HK-2 (cell line): ENCODE data around the gene KCNIP3.

Experiments
- DNase-seq: peaks from one replicate; pipeline ENCODE4 v3.0.0-alpha.2; 2018; ENCODE audit not compliant: unreplicated experiment

The KCNIP3 gene

DNA sequence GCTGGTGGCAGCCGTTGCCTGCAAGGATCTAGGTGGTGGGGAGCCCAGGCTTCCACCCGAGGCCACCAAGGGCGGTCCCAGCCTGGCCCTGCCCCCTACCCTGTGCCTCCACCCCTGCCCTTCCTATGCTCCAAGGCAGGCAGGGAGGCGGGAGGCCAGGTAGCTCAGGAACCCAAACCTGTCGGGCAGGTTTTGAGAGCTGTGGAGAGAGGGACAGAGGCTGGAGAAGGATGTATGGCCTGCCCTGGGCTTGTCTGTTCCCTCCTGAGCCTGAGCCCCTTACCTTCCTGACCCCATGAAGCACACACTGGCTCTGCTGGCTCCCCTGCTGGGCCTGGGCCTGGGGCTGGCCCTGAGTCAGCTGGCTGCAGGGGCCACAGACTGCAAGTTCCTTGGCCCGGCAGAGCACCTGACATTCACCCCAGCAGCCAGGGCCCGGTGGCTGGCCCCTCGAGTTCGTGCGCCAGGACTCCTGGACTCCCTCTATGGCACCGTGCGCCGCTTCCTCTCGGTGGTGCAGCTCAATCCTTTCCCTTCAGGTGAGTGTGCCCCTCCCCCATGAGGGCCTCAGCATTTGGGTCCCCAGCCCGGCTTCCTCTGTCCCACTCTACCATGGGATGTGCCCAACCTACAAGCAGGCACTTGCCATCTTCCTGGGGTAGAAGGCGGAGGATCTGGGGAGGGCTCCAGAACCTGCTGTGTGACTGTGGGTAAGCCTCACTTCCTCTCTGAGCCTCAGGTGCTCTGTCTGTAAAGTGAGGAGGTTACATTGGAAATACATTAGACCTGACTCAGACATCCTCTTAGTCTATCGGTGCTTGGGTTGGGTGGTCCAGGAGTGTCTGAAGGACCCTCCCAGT, 22.6 kb upstream of the KCNIP3 start, which contains the start of gene PROM2:
Gene PROM2, plus strand, starts transcription at position 159 of the 860 bp plus-strand sequence. Its CDS starts 137 bp downstream, at position 296.
- no peak for DNase-seq

DNA sequence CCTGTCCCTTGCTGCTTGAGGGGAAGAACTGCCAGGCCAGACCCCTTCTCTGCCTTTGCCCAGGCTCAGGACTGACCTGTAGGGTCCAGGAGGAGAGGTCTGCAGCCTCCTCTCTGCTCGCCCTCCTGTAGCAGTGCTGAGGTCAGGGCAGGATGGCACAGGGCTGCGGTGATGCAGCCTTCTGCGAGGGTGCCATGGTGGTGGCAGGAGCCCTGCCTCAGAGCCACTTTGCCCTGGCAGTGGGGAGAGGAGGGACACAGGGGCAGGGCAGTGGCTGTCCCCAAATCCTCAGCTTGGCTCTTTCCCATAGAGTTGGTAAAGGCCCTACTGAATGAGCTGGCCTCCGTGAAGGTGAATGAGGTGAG, 22.0 kb upstream of the KCNIP3 start:
- DNase-seq: no peak

DNA sequence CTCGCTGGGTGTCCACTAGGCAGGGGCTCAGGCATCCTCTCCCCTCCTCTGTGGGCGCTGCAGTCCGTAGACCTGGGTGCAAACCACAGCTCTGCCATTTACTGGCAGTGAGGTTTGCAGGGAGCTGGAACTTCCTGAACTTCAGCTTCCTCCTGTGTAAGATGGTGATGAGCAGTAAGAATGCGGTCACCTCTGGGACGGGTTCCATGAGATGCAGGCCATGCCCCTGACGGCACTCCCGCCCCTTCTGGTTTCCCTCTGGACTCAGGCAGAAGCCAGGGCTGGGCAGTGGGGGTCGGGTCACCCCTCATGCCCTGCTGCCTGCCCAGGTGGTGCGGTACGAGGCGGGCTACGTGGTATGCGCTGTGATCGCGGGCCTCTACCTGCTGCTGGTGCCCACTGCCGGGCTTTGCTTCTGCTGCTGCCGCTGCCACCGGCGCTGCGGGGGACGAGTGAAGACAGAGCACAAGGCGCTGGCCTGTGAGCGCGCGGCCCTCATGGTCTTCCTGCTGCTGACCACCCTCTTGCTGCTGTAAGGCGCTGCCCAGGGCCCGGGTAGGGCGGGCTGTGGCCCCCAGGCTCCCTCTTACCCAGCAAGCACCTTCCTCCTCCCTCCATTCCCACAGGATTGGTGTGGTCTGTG, 21.4 kb upstream of the KCNIP3 start:
- DNase-seq: no peak

DNA sequence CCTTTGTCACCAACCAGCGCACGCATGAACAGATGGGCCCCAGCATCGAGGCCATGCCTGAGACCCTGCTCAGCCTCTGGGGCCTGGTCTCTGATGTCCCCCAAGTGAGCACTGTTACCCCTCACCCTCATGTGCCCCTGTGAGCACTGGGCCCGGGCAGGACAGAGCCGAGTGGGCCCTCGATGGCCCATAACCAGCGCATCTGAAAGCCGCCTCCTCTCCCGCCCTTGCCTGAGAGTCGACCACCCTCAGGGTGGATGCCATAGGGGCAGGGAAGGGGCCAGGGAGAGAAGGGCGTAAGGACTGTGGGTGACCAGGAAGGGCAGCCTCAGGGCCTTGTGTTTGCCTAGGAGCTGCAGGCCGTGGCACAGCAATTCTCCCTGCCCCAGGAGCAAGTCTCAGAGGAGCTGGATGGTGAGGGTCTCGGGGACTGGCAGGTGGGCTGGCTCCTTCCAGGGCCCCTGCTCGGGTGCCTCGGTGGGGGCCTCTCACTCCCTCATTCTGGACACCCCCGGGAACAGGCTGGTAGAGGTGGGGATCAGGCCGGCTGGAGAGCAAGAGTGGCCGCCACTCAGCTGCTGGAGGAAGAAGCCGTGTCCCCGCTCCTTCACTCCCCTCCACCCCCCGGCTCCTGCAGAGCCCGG, 20.8 kb upstream of the KCNIP3 start:
- DNase-seq: no peak

DNA sequence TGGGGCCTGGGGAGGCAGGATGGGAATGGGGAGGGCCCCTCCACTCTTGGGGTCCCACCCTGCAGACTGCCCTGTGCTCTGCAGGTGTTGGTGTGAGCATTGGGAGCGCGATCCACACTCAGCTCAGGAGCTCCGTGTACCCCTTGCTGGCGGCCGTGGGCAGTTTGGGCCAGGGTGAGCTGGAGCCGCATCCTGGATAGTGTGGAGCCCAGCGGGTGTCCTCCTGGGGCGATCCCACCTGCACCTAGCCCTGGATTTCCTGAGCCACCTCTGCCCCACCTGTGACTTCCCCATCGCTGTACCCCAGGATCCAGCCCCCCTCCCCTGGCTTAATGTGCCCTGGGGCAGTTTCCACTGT, 20.3 kb upstream of the KCNIP3 start:
- no peak for DNase-seq

DNA sequence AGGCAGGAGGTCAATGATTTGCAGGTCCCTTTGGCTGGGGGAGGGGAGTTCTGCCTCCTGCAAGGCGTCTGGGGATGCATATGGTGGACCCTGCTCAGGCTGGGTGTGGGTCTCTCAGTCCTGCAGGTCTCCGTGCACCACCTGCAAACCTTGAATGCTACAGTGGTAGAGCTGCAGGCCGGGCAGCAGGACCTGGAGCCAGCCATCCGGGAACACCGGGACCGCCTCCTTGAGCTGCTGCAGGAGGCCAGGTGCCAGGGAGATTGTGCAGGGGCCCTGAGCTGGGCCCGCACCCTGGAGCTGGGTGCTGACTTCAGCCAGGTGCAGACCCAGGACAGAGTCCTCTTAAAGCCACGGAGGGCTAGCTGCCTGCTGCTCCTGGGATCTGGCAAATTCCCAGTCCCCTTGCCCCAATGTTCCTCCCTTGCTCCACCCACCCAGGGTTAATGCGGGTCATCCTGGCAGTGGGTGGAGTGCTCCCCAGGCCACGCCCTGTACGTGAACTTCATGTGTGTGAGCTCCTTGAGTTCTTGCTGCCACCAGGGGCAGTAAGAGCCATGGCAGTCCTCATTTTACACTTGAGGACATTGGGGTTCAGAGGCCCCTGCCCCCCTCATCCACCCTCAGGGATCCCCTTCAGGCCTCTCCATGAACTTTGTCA, 19.8 kb upstream of the KCNIP3 start:
- peak; percentile 25 for DNase-seq

DNA sequence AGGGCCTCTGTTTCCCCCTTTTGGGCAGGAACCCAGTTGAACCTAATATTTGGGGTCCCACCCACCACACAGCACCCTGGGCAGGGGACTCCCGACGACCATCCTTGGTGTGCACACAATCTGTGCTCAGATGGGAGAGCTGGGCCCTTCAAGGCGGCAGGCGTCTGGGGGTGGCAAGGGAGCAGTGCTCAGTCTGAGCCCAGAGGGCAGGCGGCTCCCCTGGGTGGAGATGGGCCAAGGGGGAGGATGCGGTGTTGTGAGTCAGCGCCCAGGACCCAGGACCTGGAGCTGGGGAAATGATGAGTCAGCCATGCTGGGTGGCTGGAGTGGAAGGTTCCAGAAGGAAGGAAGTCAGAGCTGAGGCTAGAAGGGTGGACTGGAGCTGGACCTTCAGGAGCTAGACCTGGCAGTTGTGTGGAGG, 19.1 kb upstream of the KCNIP3 start:
- peak; percentile 76 for DNase-seq

DNA sequence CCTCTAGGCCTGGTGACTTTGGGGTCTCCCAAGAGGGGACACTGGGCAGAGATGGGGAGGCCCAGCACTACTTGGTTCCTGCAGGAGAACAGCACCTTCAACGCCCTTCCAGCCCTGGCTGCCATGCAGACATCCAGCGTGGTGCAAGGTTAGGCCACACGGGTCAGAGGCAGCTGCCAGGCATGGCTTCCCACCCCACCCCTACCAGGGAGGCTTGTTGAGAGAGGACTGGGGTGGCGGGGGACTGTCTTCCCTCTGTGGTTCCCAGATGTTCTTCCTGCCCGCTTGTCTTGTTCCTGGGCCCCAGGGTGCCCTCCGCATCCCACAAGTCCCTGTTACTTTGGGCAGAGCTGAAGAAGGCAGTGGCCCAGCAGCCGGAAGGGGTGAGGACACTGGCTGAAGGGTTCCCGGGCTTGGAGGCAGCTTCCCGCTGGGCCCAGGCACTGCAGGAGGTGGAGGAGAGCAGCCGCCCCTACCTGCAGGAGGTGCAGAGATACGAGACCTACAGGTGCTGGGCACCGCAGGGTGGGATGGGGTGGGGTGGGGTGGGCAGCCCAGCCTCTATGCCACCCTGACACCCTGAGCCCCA, 18.4 kb upstream of the KCNIP3 start:
- no peak for DNase-seq

DNA sequence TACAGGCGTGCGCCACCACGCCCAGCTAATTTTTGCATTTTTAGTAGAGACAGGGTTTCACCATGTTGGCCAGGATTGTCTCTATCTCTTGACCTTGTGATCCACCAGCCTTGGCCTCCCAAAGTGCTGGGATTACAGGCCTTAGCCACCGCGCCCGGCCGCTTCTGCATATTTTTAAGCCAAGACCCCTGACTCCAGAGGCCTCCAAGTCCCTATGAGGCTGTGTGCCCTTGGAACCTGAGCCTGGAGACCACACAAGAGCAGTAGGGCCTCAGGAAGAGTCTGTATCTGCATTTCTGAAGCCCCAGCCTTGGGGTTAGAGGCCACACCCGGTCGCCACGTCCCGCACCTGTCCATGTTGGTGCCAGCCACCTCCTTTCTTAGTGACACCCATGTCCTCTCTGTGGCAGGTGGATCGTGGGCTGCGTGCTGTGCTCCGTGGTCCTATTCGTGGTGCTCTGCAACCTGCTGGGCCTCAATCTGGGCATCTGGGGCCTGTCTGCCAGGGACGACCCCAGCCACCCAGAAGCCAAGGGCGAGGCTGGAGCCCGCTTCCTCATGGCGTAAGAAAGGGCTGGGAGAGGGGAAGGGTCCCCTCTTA, 17.6 kb upstream of the KCNIP3 start:
- no peak for DNase-seq

DNA sequence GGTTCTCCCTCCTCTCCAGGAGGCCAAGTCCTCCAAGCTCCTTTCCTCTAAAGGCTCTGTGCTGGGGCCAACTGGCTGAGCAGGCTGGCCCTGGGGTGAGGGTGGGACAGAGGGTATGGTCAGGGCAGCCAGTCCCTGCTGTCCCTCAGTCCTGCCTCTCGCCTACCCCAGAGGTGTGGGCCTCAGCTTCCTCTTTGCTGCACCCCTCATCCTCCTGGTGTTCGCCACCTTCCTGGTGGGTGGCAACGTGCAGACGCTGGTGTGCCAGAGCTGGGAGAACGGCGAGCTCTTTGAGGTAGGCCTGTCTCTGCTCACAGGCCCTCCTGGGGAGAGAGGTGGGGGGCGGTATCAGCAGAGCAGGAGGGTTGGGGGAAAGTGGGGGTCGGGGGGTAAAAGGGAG, 16.1 kb upstream of the KCNIP3 start:
- no peak for DNase-seq

DNA sequence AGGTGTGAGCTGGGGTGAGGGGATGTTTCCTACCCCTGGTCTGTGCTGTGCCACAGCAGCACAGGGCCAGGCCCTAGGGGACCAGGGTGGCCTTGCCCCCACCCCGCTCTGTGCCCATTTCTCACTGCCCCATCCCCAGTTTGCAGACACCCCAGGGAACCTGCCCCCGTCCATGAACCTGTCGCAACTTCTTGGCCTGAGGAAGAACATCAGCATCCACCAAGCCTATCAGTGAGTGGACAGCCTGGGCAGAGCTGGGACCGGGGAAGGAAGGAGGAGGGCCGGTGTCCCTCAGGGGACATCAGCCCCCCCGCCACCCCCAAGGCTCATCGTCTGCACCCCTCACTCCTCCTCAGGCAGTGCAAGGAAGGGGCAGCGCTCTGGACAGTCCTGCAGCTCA, 15.4 kb upstream of the KCNIP3 start:
- DNase-seq: no peak

DNA sequence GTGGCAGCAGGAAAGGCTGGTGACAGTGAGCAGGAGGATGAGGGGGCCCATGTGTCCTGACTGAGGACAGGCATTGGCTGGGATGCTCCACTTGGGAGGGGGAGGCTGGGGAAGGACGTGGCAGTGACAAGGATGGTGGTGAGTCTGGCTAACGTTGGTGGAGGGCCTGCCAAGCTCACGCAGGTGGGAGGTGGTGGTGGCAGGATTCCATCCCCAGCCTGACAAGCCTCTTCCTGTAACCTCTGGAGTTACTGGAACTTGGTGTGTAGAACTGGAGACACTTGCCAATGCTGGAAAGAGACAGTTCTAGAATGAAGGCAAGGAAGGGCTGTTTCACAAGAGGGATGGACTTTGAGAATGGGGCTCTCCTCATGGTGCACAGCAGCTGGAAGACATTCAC, 14.7 kb upstream of the KCNIP3 start:
- no peak for DNase-seq

DNA sequence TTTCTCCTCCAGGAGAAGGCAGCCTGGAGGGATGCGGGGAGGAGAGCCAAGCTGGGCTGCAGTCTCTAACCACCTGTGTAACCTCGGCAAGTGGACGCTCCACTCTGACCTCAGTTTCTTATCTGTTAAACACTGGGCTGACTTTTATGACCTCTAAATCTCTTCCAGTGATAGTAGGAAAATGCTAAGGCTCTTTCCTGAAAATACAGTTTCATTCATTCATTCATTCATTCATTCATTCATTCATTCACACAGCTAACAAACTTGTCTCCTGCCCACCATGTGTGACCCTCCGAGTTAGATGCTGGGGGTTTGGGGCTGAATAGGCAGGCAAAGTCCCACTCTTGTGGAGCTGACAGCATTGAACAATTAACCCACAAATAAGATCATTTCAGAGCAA, 13.6 kb upstream of the KCNIP3 start:
- no peak for DNase-seq

DNA sequence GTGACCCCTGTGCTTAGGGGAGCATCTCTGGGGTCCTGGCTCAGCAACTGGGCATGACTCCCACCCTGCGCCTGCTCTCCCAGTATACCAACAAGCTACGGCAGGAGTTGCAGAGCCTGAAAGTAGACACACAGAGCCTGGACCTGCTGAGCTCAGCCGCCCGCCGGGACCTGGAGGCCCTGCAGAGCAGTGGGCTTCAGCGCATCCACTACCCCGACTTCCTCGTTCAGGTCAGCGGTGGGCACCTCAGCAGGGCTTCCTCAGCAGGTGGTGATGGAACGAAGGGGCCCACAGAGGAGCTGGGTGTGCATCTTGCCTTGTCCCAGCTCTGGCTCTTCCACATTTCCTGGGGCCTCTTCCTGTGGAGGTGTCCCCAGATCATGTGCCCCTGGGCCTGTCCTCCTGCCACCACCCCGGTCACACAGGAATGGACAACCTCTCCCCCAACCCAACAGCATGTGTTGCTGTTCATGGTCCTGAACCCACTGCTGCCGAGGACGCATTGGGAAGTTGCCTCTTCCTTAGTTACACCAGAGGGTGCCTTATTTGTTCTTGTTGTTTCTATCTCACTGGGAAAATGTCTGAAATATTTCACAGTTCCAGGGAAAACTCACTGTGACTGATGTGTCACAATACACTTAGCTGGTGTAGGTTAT, 12.1 kb upstream of the KCNIP3 start:
- no peak for DNase-seq

DNA sequence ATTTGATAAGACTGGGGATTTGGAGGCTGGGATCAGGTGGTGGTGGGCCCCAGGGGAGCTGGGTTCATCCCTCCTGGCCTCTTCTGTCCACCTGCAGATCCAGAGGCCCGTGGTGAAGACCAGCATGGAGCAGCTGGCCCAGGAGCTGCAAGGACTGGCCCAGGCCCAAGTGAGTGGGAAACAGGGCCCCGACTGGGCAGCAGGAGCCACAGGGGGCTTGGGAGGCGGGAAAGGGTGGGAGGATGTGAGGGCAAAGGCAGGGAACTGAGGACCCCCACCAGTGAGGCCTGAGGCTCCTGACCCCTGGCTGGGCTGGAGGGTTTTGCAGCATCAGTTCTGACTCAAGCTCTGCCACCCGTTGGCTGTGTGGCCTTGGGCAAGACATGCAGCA, 11.6 kb upstream of the KCNIP3 start:
- no peak for DNase-seq

DNA sequence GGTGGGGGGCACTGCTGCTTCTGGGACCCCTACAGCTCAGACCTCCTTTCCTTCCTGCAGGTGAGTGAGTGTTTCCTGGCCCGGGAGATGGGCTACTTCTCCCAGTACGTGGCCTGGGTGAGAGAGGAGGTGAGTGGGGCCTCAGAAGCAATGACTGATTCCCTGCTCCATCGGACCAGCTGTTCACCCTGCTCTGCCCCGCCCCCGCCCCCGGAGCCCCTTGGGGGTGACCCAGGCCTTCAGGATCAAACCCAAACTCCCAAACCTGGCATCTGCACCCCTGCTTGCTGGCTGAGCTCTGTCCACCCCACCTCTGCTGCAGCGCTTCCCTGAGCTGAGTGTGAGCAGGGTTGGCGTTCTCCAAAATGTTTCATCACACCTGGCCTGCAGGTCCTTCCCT, 9.8 kb upstream of the KCNIP3 start:
- DNase-seq: no peak

DNA sequence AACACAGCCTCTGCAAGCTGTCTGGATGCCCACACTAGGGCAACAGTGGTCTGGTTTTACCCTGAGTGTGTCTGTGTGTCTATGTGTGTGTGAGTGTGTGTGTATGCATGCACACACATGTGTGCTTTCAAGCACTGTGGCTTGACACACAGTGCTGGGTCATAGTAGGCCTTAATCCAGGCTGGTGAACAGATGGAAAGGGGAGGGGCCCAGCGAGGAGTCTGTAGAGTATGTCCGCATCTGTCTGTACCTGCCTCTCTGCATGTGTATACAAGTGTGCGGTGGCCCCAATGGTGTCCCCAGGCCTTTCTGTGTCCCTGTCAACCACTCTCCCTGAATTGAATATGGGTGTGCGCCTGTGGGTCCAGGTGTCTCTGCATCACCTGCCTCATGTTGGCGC, 9.3 kb upstream of the KCNIP3 start:
- DNase-seq: no peak

DNA sequence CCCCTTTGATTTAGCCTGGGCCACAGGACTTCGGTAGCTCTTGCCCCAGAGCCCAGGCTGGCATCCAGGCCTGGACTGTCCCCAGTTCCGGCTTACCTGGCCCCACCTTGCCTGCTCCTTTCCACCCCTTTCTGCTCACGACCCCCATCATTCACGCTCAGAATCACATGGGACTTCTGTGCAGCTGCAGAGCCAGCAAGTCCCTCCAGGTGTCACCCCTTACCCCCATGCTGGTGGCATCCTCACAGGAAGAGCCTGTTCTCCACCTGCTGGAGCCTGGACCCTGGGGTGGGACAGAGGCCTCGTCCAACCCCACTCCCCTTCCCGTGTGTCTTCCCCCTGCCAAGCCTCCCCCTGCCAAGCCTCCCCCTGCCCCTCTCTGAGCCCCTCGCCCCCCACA, 7.9 kb upstream of the KCNIP3 start:
- DNase-seq: no peak

DNA sequence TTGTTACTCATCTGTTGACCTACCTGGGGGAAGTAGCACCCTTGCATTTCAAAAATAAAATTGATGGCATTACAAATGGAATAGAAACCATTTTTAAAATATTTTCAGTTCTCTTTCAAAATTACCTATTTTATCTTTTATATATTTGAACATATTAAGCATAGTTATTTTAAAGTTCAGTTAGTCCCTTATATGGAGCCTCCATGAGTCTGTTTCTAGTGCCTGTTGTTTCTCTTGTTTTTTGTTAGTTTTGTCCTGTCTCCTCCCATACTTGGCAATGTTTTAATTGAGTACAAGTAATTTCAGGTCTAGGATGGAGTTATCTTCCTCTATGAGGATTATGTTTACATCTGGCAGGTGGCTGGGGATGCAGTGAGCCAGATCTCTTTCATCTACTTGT, 5.9 kb upstream of the KCNIP3 start:
- DNase-seq: no peak

DNA sequence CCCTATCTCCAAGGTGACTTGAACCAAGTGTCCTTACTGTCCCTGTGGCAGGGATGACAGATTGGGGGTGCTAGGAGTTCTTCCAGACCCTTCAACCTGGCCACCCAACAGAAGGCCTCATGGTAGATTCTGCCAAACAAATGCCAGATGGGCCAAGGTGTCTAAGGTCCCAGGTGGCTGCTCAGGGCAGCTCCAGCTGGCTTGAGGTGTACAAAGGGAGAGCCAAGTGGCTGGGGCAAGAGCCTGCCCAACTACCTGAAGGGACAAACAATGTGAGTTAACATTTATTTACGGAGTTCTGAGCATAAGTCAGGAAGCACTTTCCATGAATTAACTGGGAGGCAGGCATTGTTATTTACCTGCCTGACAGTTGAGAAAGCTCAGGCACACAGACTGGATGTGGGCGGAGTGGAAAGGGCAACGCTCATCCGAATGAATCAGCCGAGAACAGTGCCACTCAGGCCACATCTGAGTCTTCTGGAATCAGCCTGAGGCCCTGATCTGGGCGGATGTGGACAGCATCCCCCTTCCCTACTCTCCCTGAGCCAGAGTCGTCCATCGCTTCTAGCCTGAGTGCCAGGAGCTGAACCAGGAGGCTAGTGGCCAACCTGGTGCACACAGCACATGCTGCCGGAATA, 4.4 kb upstream of the KCNIP3 start:
- DNase-seq: peak; percentile 33
